K562 (cell line): ENCODE data around the gene DNMT1. TPM values are rescaled to one million over a fixed set of nuclear protein-coding genes. Genes with fewer than 3 reads are reported as not detected.

Experiments used
- CBFB ChIP-seq: sonication (generic); formaldehyde crosslinking; IDR thresholded peaks from 2 replicates; pipeline ENCODE4 v1.4.0; 2020; ENCODE audit warnings: mild to moderate bottlenecking, missing genetic modification reagents
- EWSR1 ChIP-seq: fragments of 450-650 bp; IDR thresholded peaks from 2 replicates; pipeline ENCODE4 v1.6.1; 2018; ENCODE audit warnings: borderline replicate concordance, mild to moderate bottlenecking, low read depth, moderate library complexity; ENCODE audit not compliant: partially characterized antibody
- PTRF ChIP-seq: fragments of 450-650 bp; IDR thresholded peaks from 2 replicates; pipeline ENCODE4 v1.6.1; 2016; ENCODE audit warnings: mild to moderate bottlenecking, missing genetic modification characterization, missing compliant biosample characterization
- RBBP5 ChIP-seq: fragments of 200-600 bp; sonication (generic); IDR thresholded peaks from 2 replicates; pipeline ENCODE4 v1.6.1; 2012; ENCODE audit warnings: borderline replicate concordance, mild to moderate bottlenecking, low read length, control low read depth, inconsistent platforms; ENCODE audit not compliant: insufficient read depth, poor library complexity, severe bottlenecking
- TAF7 ChIP-seq: fragments of 450-650 bp; IDR thresholded peaks from 2 replicates; pipeline ENCODE4 v1.6.1; 2016; ENCODE audit warnings: missing genetic modification characterization, missing compliant biosample characterization
- polyA plus RNA-seq, 8 experiments: library from polyadenylated mRNA; depleted of rRNA in 4 of 8; stranded (reverse) in 5 of 8; unstranded in 3 of 8; fragments of >200 nt; fragmentation: Nextera tagmentation in 2 of 8; fragmentation: Illumina TruSeq in 1 of 8; extraction: Ambion mirVana in 2 of 8; extraction: Trizol in 1 of 8; gene quantifications; 2 replicates each; pipeline versions ENCODE4 v1.2.1 to v1.2.3, GENCODE V29; 2011 to 2014; ENCODE audit warnings: inconsistent platforms in 1 of 8, missing spikeins in 1 of 8
- total RNA-seq, 7 experiments: library from RNA; depleted of rRNA in 6 of 7; stranded (reverse); fragments of >200 nt in 6 of 7; fragmentation: Illumina TruSeq in 2 of 7; extraction: Trizol in 2 of 7; gene quantifications; 2 replicates each; pipeline versions ENCODE4 v1.2.1 to v1.2.3, GENCODE V29; 2011 to 2021; ENCODE audit warnings: low replicate concordance in 1 of 7
- TF ChIP-seq, protein P1 (sequence below): fragments of 250-450 bp; sonication (Bioruptor Pico); IDR thresholded peaks from 2 replicates; pipeline ENCODE4 v1.9.0; 2021; ENCODE audit warnings: mild to moderate bottlenecking, inconsistent platforms
- TF ChIP-seq, protein P2 (sequence below): IDR thresholded peaks from 3 replicates; pipeline ENCODE4 v1.6.1; 2011; ENCODE audit warnings: borderline replicate concordance, mild to moderate bottlenecking, moderate library complexity; ENCODE audit not compliant: insufficient read length; ENCODE audit errors: extremely low read depth
- TF ChIP-seq, protein P3 (sequence below): fragments of 250-450 bp; sonication (Bioruptor Pico); IDR thresholded peaks from 2 replicates; pipeline ENCODE4 v1.5.0; 2021
- TF ChIP-seq, protein P4 (sequence below): sonication (generic); formaldehyde crosslinking; IDR thresholded peaks from 2 replicates; pipeline ENCODE4 v1.8.0; 2022; ENCODE audit warnings: missing genetic modification reagents, mild to moderate bottlenecking, borderline replicate concordance

The DNMT1 gene
- total and polyA plus RNA-seq, 9 of the 15 experiments (the other 6 are each of a cell fraction or from before 2014, with no cell fraction given): 80.1 to 271 (median 121) TPM

DNA sequence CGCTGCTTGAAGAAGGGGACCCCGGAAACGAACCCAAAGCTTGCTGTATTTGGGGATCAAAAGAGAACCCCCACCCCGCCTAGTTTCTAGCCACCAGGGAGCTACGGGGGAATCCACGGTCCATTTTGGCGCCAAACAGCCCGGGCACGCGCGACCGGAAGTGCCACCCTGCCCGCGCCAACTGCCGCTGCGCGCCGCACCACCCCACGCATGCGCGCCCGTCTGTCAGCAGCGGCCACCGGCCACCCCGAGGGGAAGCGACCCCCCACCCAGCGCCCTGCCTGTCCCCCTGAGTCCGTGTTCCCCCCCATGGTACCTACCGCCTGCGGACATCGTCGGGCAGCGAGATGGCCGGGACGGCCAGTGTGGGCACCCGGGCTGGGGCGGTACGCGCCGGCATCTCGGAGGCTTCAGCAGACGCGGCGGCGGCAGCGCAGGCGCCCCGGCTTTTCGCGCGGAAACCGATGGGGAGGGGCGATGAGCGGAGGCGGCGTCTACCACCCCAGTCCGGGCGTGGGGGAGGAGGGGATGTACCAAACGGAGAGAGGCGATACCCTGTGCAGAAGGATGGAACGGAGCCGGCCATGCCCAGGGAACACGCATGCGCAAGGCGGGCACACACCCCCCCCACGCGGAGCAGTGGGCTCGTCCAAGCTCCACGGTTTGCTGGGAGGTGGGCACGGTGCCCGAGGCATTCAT is at the start of gene DNMT1 (continued):
- no peak for TF ChIP-seq CBFB
- TF ChIP-seq, protein P1, sequence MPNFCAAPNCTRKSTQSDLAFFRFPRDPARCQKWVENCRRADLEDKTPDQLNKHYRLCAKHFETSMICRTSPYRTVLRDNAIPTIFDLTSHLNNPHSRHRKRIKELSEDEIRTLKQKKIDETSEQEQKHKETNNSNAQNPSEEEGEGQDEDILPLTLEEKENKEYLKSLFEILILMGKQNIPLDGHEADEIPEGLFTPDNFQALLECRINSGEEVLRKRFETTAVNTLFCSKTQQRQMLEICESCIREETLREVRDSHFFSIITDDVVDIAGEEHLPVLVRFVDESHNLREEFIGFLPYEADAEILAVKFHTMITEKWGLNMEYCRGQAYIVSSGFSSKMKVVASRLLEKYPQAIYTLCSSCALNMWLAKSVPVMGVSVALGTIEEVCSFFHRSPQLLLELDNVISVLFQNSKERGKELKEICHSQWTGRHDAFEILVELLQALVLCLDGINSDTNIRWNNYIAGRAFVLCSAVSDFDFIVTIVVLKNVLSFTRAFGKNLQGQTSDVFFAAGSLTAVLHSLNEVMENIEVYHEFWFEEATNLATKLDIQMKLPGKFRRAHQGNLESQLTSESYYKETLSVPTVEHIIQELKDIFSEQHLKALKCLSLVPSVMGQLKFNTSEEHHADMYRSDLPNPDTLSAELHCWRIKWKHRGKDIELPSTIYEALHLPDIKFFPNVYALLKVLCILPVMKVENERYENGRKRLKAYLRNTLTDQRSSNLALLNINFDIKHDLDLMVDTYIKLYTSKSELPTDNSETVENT: peak; percentile 73; the same call in 1 of the 2 replicates
- TF ChIP-seq TAF7: peak; percentile 29; the same call in 1 of the 2 replicates
- TF ChIP-seq, protein P2, sequence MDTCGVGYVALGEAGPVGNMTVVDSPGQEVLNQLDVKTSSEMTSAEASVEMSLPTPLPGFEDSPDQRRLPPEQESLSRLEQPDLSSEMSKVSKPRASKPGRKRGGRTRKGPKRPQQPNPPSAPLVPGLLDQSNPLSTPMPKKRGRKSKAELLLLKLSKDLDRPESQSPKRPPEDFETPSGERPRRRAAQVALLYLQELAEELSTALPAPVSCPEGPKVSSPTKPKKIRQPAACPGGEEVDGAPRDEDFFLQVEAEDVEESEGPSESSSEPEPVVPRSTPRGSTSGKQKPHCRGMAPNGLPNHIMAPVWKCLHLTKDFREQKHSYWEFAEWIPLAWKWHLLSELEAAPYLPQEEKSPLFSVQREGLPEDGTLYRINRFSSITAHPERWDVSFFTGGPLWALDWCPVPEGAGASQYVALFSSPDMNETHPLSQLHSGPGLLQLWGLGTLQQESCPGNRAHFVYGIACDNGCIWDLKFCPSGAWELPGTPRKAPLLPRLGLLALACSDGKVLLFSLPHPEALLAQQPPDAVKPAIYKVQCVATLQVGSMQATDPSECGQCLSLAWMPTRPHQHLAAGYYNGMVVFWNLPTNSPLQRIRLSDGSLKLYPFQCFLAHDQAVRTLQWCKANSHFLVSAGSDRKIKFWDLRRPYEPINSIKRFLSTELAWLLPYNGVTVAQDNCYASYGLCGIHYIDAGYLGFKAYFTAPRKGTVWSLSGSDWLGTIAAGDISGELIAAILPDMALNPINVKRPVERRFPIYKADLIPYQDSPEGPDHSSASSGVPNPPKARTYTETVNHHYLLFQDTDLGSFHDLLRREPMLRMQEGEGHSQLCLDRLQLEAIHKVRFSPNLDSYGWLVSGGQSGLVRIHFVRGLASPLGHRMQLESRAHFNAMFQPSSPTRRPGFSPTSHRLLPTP: no peak
- peak; percentile 87 for TF ChIP-seq RBBP5
- no peak for TF ChIP-seq PTRF
- TF ChIP-seq, protein P3, sequence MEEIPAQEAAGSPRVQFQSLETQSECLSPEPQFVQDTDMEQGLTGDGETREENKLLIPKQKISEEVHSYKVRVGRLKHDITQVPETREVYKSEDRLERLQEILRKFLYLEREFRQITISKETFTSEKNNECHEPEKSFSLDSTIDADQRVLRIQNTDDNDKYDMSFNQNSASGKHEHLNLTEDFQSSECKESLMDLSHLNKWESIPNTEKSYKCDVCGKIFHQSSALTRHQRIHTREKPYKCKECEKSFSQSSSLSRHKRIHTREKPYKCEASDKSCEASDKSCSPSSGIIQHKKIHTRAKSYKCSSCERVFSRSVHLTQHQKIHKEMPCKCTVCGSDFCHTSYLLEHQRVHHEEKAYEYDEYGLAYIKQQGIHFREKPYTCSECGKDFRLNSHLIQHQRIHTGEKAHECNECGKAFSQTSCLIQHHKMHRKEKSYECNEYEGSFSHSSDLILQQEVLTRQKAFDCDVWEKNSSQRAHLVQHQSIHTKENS: no peak
- TF ChIP-seq, protein P4, sequence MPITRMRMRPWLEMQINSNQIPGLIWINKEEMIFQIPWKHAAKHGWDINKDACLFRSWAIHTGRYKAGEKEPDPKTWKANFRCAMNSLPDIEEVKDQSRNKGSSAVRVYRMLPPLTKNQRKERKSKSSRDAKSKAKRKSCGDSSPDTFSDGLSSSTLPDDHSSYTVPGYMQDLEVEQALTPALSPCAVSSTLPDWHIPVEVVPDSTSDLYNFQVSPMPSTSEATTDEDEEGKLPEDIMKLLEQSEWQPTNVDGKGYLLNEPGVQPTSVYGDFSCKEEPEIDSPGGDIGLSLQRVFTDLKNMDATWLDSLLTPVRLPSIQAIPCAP: no peak
- no peak for TF ChIP-seq EWSR1
